Mononuclear cell (primary cell): Measurements from ENCODE around the gene FCN2. TPM values are rescaled to one million over a fixed set of nuclear protein-coding genes. Genes with fewer than 3 reads are reported as not detected.

Experiments used
- H3K27me3 ChIP-seq: 2 replicates; pipeline ENCODE4 v1.6.0; 2011; ENCODE audit warnings: low read length, control low read depth; ENCODE audit not compliant: insufficient read depth
- H3K4me1 ChIP-seq: 2 replicates; pipeline ENCODE4 v1.5.1; 2011; ENCODE audit warnings: mild to moderate bottlenecking, low read length, control low read depth; ENCODE audit not compliant: insufficient read depth
- H3K4me3 ChIP-seq: 2 replicates; pipeline ENCODE4 v1.5.1; 2011; ENCODE audit warnings: mild to moderate bottlenecking, low read length, moderate library complexity
- H3K9me3 ChIP-seq: 2 replicates; pipeline ENCODE4 v1.5.1; 2011; ENCODE audit warnings: low read depth, mild to moderate bottlenecking, control low read depth, low read length
- total RNA-seq: library from RNA; depleted of rRNA; stranded (reverse); fragments of >200 nt; gene quantifications from one replicate; pipeline ENCODE4 v1.2.3, GENCODE V29; 2012

FCN2 gene
- total RNA-seq, 1 donor, result not detected

- Histone ChIP-seq H3K4me3 (no peak overlapping the region), H3K4me1 (no peaks in the 10 kb centered on the region), H3K27me3 (no peaks in the 10 kb centered on the region), H3K9me3 (no peaks in the 10 kb centered on the region)
Observed at GRCh38 chr9:134841180-134841904, 39.3 kb upstream of the FCN2 start.

DNA sequence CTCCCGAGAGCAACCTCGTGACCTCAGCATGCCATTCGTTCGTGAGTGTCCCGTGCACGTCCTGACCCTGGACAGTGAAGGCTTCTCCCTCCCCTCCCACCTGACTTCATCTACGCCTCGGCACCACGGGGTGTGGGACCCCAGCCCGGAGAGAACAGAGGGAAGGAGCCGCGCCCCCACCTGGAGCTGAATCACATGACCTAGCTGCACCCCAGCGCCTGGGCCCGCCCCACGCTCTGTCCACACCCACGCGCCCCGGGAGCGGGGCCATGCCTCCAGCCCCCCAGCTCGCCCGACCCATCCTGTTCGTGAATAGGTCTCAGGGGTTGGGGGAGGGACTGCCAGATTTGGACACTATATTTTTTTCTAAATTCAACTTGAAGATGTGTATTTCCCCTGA lies 38.3 kb upstream of the FCN2 start:
- Histone ChIP-seq H3K27me3 (no peaks in the 10 kb centered on the region), H3K4me3 (no peak overlapping the region), H3K4me1 (no peaks in the 10 kb centered on the region), H3K9me3 (no peaks in the 10 kb centered on the region)

DNA sequence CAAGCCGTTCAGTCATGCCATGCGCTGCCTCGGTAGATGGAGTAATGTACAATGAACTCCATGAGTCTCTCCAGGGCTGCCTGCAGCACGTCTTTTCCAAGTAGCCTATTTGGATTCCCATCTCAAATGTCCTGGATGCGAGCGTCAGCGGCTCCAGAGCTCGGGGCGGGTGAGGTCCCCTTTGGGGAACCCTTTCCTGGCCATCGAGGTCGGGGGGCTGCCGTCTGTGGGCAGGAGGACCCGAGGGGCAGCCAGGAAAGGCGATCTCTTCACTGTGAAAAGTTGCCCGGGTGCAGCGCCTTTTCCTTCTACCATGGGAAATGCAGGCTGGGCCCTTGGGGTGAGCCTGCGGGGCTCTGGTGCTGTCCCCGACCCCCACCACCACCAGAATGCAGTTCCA lies 36.9 kb upstream of the FCN2 start:
- Histone ChIP-seq H3K27me3 (no peaks in the 10 kb centered on the region), H3K4me1 (no peaks in the 10 kb centered on the region), H3K9me3 (no peaks in the 10 kb centered on the region), H3K4me3 (no peak overlapping the region)

GRCh38 chr9:134844821-134845220 lies 35.8 kb upstream of the FCN2 start:
- Histone ChIP-seq H3K4me1 (no peaks in the 10 kb centered on the region), H3K27me3 (no peaks in the 10 kb centered on the region), H3K4me3 (no peak overlapping the region), H3K9me3 (no peaks in the 10 kb centered on the region)

- H3K4me1 ChIP-seq, result no peaks in the 10 kb centered on the region
- no peak overlapping the region for H3K4me3 ChIP-seq
- no peaks in the 10 kb centered on the region for H3K27me3 ChIP-seq
- no peaks in the 10 kb centered on the region for H3K9me3 ChIP-seq
Observed at GRCh38 chr9:134846187-134846586, 34.4 kb upstream of the FCN2 start.

GRCh38 chr9:134846699-134847098 lies 33.9 kb upstream of the FCN2 start:
- Histone ChIP-seq H3K9me3 (no peaks in the 10 kb centered on the region), H3K27me3 (no peaks in the 10 kb centered on the region), H3K4me3 (no peak overlapping the region), H3K4me1 (no peaks in the 10 kb centered on the region)

DNA sequence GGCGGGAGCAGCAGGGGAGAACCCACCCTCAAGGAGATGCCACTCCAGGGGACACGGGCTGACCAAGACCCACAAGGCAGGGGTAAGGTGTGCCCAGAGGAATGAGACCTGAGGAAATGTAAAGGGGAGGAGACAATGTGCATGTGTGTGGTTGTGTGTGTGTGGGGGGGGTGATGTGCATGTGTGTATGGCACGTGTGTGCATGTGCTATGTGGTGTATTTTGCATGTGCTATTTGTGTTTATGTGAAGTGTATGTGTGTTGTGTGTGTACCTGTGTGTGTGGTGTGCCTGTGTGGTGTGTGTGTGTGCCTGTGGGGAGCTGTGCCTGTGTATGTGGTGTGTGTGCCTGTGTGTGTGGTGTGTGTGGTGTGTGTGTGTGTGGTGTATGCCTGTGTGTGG lies 33.5 kb upstream of the FCN2 start:
- H3K4me1 ChIP-seq, result no peaks in the 10 kb centered on the region
- no peaks in the 10 kb centered on the region for H3K27me3 ChIP-seq
- H3K4me3 ChIP-seq, result no peak overlapping the region

GRCh38 chr9:134847752-134848432 lies 32.7 kb upstream of the FCN2 start:
- H3K4me3 ChIP-seq, result no peak overlapping the region
- H3K4me1 ChIP-seq, result no peaks in the 10 kb centered on the region
- H3K9me3 ChIP-seq, result no peaks in the 10 kb centered on the region
- H3K27me3 ChIP-seq, result no peaks in the 10 kb centered on the region

More for the DNA sequence above, 33.5 kb upstream of the FCN2 start:
- no peaks in the 10 kb centered on the region for H3K9me3 ChIP-seq

- no peaks in the 10 kb centered on the region for H3K9me3 ChIP-seq
- H3K27me3 ChIP-seq, result no peaks in the 10 kb centered on the region
- H3K4me1 ChIP-seq, result no peaks in the 10 kb centered on the region
- no peak overlapping the region for H3K4me3 ChIP-seq
Observed at GRCh38 chr9:134848504-134848903, 32.1 kb upstream of the FCN2 start.

DNA sequence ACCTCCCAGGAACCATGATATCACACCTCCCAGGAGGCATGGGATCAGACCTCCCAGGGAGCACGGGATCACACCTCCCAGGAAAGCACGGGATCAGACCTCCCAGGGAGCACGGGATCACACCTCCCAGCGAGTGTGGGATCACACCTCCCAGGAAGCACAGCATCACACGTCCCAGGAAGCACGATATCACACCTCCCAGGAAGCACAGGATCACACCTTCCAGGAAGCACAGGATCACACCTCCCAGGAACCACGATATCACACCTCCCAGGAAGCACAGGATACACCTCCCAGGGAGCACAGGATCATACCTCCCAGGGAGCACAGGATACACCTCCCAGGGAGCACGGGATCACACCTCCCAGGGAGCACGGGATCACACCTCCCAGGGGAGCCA lies 30.0 kb upstream of the FCN2 start:
- Histone ChIP-seq H3K9me3 (no peaks in the 10 kb centered on the region), H3K4me3 (no peak overlapping the region), H3K27me3 (no peaks in the 10 kb centered on the region), H3K4me1 (no peaks in the 10 kb centered on the region)

- Histone ChIP-seq H3K9me3 (no peaks in the 10 kb centered on the region), H3K4me1 (no peaks in the 10 kb centered on the region), H3K27me3 (no peaks in the 10 kb centered on the region), H3K4me3 (no peak overlapping the region)
Observed at GRCh38 chr9:134851020-134851419, 29.6 kb upstream of the FCN2 start.

GRCh38 chr9:134852906-134853654 lies 27.5 kb upstream of the FCN2 start:
- H3K9me3 ChIP-seq, result no peaks in the 10 kb centered on the region
- no peaks in the 10 kb centered on the region for H3K4me1 ChIP-seq
- H3K4me3 ChIP-seq, result no peak overlapping the region

GRCh38 chr9:134853893-134854292 lies 26.7 kb upstream of the FCN2 start:
- no peaks in the 10 kb centered on the region for H3K27me3 ChIP-seq
- no peaks in the 10 kb centered on the region for H3K9me3 ChIP-seq
- no peaks in the 10 kb centered on the region for H3K4me1 ChIP-seq
- no peak overlapping the region for H3K4me3 ChIP-seq

More at GRCh38 chr9:134852906-134853654, 27.5 kb upstream of the FCN2 start:
- H3K27me3 ChIP-seq, result no peaks in the 10 kb centered on the region

- Histone ChIP-seq H3K9me3 (no peaks in the 10 kb centered on the region), H3K4me3 (no peak overlapping the region), H3K27me3 (no peaks in the 10 kb centered on the region), H3K4me1 (no peaks in the 10 kb centered on the region)
Observed at GRCh38 chr9:134854541-134854981, 26.0 kb upstream of the FCN2 start.

DNA sequence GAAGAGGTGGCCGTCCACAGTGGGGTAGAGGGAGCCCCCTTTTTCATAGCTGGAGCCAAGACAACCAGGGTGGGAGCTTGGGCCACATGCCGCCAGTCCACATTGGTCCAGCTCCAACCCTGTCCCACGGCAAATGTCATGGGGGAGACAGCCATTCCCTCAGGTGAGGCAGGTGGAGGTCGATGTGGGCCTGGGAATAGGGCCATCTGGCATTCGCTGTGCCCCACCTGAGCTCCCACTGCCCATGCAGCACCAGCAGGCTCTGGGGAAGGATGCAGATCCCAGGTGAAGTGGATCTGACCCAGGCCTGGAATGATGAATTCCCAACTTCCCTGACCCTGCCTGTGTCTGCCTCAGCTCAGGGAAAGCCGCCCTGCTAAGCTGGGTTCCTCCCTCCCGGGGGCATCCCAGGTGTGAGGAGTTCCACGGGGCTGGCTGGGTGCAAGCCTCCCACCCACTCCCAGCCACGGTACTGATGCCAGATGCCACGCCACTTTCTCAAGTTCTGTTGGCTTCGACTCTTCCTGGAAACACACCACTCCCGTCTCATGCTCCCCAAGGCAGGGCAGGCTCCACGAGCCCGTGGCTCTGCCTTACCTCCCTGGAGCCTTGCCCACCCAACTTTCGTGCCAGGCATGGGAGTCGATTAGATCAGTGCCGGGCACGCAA lies 25.2 kb upstream of the FCN2 start:
- Histone ChIP-seq H3K27me3 (no peaks in the 10 kb centered on the region), H3K4me3 (no peak overlapping the region)

More for the DNA sequence above, 25.2 kb upstream of the FCN2 start:
- Histone ChIP-seq H3K4me1 (no peaks in the 10 kb centered on the region), H3K9me3 (no peaks in the 10 kb centered on the region)
